ENCODE results near the gene USP25. TPM values are rescaled to one million over a fixed set of nuclear protein-coding genes. Genes with fewer than 3 reads are reported as not detected.

Gene USP25
- total RNA-seq, 1 experiment from 2014 or later = 42.0 TPM

- TF ChIP-seq ZNF416 (CRISPR knock-in tag; IDR thresholded peaks at IDR 0.05) (no peak), AR (CRISPR knock-in tag; IDR thresholded peaks at IDR 0.05) (no peak), TCF7 (CRISPR knock-in tag; IDR thresholded peaks at IDR 0.05; ENCODE audit: low read depth) (no peak), GABPB1 (CRISPR knock-in tag; IDR thresholded peaks at IDR 0.05) (no peak), KAT7 (CRISPR knock-in tag; IDR thresholded peaks at IDR 0.05; ENCODE audit: borderline replicate concordance) (no peak), TP53 (CRISPR knock-in tag; IDR thresholded peaks at IDR 0.05) (no peak), ZNF138 (CRISPR knock-in tag; conservative IDR thresholded peaks at IDR 0.05) (no peak), ZNF263 (CRISPR knock-in tag; IDR thresholded peaks at IDR 0.05; ENCODE audit: low read depth) (no peak), FOXP4 (CRISPR knock-in tag; IDR thresholded peaks at IDR 0.05) (no peak)
Observed at GRCh38 chr21:15872236-15872635, 142.5 kb downstream of the USP25 start.

GRCh38 chr21:15874615-15875014, 144.8 kb downstream of the USP25 start:
- CTCF ChIA-PET = no interaction called here
- Mint-ChIP-seq H3K4me3 (no peak overlapping the region), H3K27me3 (ENCODE audit: low read depth) (no peaks in the 10 kb centered on the region), H3K9me3 (peaks cover 1% of the 10 kb centered on the region), H3K4me1 (no peaks in the 10 kb centered on the region), H3K36me3 (peaks cover 35% of the 10 kb centered on the region), H3K27ac (no peak overlapping the region)
- POLR2A ChIA-PET = no interaction called here
- DNase-seq (ENCODE audit: low spot score) = no peak
- no peak for ATAC-seq
- TF ChIP-seq, protein P1, sequence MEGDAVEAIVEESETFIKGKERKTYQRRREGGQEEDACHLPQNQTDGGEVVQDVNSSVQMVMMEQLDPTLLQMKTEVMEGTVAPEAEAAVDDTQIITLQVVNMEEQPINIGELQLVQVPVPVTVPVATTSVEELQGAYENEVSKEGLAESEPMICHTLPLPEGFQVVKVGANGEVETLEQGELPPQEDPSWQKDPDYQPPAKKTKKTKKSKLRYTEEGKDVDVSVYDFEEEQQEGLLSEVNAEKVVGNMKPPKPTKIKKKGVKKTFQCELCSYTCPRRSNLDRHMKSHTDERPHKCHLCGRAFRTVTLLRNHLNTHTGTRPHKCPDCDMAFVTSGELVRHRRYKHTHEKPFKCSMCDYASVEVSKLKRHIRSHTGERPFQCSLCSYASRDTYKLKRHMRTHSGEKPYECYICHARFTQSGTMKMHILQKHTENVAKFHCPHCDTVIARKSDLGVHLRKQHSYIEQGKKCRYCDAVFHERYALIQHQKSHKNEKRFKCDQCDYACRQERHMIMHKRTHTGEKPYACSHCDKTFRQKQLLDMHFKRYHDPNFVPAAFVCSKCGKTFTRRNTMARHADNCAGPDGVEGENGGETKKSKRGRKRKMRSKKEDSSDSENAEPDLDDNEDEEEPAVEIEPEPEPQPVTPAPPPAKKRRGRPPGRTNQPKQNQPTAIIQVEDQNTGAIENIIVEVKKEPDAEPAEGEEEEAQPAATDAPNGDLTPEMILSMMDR (IDR thresholded peaks at IDR 0.05) = no peak
- TF ChIP-seq TEAD1 (CRISPR knock-in tag; IDR thresholded peaks at IDR 0.05) (no peak), MYBL2 (CRISPR knock-in tag; IDR thresholded peaks at IDR 0.05) (no peak), ZNF232 (CRISPR knock-in tag; IDR thresholded peaks at IDR 0.05) (no peak), NFATC4 (CRISPR knock-in tag; IDR thresholded peaks at IDR 0.05) (no peak), NFE2L1 (CRISPR knock-in tag; IDR thresholded peaks at IDR 0.05) (no peak), EMX1 (CRISPR knock-in tag; IDR thresholded peaks at IDR 0.05) (no peak), NR3C1 (CRISPR knock-in tag; conservative IDR thresholded peaks at IDR 0.05; ENCODE audit: low read depth) (no peak), GRHL2 (CRISPR knock-in tag; IDR thresholded peaks at IDR 0.05; ENCODE audit: insufficient replicate concordance, severe bottlenecking) (no peak), NR2C2 (CRISPR knock-in tag; IDR thresholded peaks at IDR 0.05) (no peak), RELA (CRISPR knock-in tag; IDR thresholded peaks at IDR 0.05; ENCODE audit: borderline replicate concordance) (no peak), TCF7 (CRISPR knock-in tag; IDR thresholded peaks at IDR 0.05; ENCODE audit: low read depth) (no peak)
- TF ChIP-seq, protein P2, sequence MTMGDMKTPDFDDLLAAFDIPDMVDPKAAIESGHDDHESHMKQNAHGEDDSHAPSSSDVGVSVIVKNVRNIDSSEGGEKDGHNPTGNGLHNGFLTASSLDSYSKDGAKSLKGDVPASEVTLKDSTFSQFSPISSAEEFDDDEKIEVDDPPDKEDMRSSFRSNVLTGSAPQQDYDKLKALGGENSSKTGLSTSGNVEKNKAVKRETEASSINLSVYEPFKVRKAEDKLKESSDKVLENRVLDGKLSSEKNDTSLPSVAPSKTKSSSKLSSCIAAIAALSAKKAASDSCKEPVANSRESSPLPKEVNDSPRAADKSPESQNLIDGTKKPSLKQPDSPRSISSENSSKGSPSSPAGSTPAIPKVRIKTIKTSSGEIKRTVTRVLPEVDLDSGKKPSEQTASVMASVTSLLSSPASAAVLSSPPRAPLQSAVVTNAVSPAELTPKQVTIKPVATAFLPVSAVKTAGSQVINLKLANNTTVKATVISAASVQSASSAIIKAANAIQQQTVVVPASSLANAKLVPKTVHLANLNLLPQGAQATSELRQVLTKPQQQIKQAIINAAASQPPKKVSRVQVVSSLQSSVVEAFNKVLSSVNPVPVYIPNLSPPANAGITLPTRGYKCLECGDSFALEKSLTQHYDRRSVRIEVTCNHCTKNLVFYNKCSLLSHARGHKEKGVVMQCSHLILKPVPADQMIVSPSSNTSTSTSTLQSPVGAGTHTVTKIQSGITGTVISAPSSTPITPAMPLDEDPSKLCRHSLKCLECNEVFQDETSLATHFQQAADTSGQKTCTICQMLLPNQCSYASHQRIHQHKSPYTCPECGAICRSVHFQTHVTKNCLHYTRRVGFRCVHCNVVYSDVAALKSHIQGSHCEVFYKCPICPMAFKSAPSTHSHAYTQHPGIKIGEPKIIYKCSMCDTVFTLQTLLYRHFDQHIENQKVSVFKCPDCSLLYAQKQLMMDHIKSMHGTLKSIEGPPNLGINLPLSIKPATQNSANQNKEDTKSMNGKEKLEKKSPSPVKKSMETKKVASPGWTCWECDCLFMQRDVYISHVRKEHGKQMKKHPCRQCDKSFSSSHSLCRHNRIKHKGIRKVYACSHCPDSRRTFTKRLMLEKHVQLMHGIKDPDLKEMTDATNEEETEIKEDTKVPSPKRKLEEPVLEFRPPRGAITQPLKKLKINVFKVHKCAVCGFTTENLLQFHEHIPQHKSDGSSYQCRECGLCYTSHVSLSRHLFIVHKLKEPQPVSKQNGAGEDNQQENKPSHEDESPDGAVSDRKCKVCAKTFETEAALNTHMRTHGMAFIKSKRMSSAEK (CRISPR knock-in tag; IDR thresholded peaks at IDR 0.05; ENCODE audit: borderline replicate concordance) = no peak
- TF ChIP-seq, protein P3, sequence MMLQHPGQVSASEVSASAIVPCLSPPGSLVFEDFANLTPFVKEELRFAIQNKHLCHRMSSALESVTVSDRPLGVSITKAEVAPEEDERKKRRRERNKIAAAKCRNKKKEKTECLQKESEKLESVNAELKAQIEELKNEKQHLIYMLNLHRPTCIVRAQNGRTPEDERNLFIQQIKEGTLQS (CRISPR knock-in tag; conservative IDR thresholded peaks at IDR 0.05) = no peak

More at GRCh38 chr21:15872236-15872635, 142.5 kb downstream of the USP25 start:
- ChIA-PET POLR2A (interaction anchor here (0.6 kb wide), 1 partner anchor 245 kb away, joined by 4 read pairs; no protein-coding TSS in a partner anchor), CTCF (no interaction called here)
- Mint-ChIP-seq H3K4me3 (no peak overlapping the region), H3K36me3 (peaks cover 32% of the 10 kb centered on the region), H3K9me3 (no peaks in the 10 kb centered on the region), H3K4me1 (no peaks in the 10 kb centered on the region), H3K27ac (no peak overlapping the region), H3K27me3 (ENCODE audit: low read depth) (no peaks in the 10 kb centered on the region)
- ATAC-seq = no peak
- no peak for DNase-seq (ENCODE audit: low spot score)
